NOMO-1 treated with DMSO at 0.1 percent for 48 hours (cell line): Measurements from ENCODE around the gene STK32C.

Experiments
- DNase-seq: peaks from one replicate; lab custom pipeline; 2025; ENCODE audit not compliant: unreplicated experiment; lab: John Stamatoyannopoulos, UW

The STK32C gene

GRCh38 chr10:132189016-132189415 is 118.7 kb downstream of the STK32C start:
- no peak for DNase-seq

GRCh38 chr10:132188331-132188730 is 119.4 kb downstream of the STK32C start:
- no peak for DNase-seq

GRCh38 chr10:132187430-132188138 is 120.2 kb downstream of the STK32C start:
- DNase-seq: no peak

- DNase-seq: no peak
These were observed 121.0 kb downstream of the STK32C start, which contains the start of gene DPYSL4 for GRCh38 chr10:132186488-132187429. Gene DPYSL4, plus strand, starts transcription at chr10:132186948. Its CDS starts 116 bp downstream, at chr10:132187064.

DNA sequence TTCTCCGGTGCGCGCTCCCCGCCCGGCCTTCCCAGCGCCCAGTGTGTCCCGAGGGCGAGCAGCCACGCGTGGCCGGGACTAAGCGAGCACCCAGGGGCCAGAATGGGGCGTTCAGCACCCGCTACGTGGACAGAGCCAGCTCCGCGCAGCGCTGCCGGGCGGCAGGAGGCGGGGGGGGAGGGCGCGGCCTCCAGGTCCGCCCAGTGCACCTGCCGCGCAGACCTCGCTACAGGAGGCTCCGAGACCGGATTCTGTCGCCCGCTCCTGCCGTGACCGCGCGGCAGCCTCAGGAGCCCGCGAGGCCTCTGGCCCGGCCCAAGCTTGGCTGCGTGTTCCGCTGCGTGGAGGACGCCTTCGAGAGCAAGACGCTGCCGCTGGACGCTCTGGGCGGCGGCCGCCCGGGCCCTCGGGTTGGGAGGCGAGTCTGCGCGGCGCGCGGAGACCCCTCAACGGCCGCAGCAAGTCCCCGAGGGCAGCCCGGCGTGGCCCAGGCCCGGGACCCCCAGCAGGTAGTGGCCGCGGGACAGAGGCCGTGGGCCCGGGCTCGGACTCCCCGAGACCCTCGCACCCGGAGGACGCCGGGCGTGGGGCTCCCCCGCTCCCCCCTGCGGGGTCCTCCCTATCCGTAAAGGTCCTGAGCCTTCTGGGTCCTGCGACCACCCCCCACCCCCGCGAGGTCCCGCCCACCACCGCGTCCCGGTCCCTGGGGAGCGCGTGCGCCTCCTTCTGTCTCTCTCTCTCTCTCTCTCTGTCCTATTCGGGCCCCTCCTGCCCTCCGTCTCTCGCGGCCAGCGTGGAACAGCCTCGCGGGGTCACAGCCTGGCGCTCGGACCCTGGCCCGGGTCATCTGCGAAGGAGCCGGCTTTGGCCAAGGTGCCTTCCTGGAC is 121.9 kb downstream of the STK32C start:
- DNase-seq: no peak

- no peak for DNase-seq
These were observed 122.7 kb downstream of the STK32C start for GRCh38 chr10:132184816-132185593.

GRCh38 chr10:132183046-132183445 is 124.7 kb downstream of the STK32C start:
- no peak for DNase-seq

GRCh38 chr10:132182591-132182990 is 125.2 kb downstream of the STK32C start:
- no peak for DNase-seq

GRCh38 chr10:132181691-132182425 is 125.9 kb downstream of the STK32C start:
- DNase-seq: no peak

GRCh38 chr10:132180736-132181135 is 127.0 kb downstream of the STK32C start:
- no peak for DNase-seq

DNA sequence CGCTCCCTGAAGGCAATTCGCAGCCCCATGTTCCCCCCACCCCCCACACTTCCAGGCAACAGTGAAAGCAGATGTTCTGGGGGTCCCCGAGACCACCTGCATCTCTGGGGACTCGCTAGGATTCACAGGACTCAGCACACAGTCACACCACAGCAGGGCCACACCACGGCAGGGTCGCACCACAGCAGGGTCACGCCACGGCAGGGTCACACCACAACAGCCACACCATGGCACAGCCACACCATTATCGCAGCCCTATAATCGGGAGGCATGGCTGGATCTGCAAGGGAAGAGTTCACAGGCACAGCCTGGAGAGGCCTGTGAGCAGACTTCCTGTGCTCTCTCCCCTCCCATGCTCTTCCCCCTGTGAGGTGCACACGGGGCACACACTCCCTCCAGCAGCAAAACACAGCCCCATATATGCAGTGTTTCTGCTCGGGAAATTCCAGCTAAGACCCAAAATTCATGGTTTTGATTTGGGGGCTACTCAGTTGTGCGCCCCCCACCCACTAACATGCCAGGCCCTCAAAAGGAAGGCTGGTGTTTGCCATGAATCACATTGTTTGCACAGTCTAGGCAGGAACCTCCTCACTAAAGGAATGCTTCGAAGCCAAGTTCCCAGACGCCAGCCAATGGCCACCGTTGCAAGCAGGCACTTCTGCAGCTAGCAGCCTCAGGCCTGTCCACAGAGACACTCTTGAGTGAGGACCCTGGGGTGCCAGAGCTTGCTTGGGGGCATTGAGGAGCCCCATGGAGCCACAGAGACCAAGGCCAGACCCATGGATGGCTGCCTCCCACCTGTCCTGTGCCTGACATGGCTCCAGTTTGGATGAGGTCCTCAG is 128.0 kb downstream of the STK32C start:
- no peak for DNase-seq

DNA sequence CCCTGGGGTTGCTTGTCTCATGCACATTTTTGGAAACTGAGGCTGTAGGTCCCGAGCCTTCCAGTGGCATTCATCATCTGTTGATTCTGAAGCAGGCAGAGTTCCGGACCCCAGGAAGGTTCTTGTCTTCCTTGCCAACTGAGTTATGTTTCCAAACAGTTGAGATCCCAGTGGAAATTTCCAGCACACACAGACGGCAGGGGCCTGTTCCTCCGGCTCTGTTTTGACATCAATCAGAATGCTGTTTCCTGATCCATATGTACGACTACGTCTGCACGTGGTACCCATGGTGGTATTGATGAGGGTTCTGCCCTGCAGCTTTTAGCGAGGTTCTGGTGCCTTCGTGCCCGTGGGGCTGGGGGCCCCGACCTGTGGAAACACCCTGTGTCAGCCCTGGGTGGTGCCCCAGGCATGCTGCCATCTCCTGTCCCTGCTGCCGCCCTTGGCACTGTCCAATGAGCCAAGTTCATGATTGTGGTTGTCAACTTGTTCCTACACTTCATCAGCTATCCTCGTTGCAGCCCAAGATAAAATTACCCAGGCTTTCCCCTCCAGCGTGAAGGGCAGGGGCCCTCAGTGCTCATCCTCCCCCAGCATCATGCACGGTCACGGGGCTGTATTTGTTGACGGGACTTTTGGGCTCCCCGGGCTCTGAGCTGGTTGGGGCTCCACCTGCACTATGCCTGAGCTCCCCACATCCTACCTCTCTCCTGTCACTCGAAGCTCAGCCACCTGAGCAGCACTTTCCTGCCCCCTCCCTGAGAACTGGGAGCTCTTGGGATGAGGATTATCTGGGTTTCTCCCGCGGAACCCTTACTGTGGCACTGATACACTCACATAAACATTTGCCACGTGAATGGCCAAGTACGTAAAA is 128.8 kb downstream of the STK32C start:
- DNase-seq: no peak

- no peak for DNase-seq
These were observed 129.7 kb downstream of the STK32C start for GRCh38 chr10:132178046-132178445.

- no peak for DNase-seq
These were observed 130.9 kb downstream of the STK32C start for GRCh38 chr10:132176623-132177500.

DNA sequence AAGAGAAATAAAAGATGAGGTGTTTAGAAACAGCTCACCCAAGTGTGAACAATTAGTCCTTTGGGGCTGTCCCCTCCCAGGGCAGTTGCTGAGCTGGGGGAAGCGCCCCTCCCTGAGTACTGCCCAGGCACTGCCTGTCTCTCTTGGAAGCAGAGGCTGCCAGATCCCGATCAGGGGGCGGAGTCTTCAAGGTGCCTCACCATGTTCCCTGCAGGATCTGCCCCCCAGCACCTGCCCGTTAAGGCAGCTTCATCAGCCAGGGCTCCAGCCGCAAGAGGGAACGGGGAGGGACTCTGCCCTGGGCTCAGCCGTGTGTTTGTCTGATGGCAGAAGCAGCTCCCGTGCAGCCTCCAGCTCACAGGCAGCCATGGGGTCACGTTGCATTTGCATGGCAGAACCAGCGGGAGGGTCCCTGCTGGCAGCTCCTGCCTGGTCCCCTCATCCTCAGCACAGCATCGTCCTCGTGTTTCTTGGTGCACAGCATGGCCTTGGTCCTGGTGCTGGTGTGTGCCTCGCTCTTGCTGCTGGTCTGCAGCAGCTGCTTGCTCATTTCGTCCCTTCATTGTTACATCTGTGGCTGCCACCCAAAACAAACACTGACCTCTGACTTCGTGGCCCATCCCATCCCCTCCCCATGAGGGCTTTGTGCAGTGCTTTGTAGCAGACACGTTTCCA is 131.7 kb downstream of the STK32C start:
- no peak for DNase-seq

DNA sequence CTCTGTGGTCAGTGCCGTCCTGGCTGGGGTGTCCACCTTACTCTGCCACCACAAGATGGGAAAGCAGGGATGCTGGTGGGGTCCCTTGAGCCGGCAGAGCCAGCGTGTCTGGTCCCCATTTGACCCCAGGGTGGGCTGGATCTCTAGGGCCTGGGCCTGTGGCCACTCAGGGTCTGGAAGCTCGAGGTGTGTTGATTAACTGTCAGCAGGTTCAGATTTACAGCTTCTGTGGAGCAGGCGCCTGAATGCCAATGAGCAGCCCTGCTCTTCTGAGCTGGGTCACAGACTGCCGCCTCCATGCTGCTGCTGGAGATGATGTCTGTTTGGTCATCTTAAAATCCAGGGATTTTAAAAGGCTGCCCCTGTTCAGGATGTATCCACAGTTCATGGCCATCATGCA is 132.3 kb downstream of the STK32C start:
- DNase-seq: no peak
